Neural progenitor cell (in vitro differentiated cells): ENCODE data around the gene ENOX2.

Experiments
- CTCF ChIP-seq: fragments of 200-600 bp; sonication (generic); IDR thresholded peaks from 2 replicates; pipeline ENCODE4 v1.5.1; 2017; ENCODE audit warnings: antibody characterized with exemption, mild to moderate bottlenecking
- EZH2 ChIP-seq: fragments of 200-600 bp; sonication (generic); IDR thresholded peaks from 2 replicates; pipeline ENCODE4 v1.6.1; 2017; ENCODE audit warnings: antibody characterized with exemption, mild to moderate bottlenecking, moderate library complexity

GRCh38 chrX:130718137-130718536, 184.9 kb downstream of the ENOX2 start:
- TF ChIP-seq CTCF (no peak), EZH2 (no peak)
